ENCODE measurements around the gene STRAP.
A peak's percentile ranks its signal among the peaks of the same experiment; 100 is the strongest.
"Not testable (repeated sequence)": the region's sequence is repeated elsewhere in the genome, so short reads cannot be mapped to it uniquely, and the experiment has no call there.

Gene STRAP

GRCh38 chr12:15856097-15856982, 25.8 kb upstream of the STRAP start:
- H3K4me3 Mint-ChIP-seq, result no peak overlapping the region
- DNase-seq (peak; percentile 41), ATAC-seq (no peak)
- H3K36me3 Mint-ChIP-seq (ENCODE audit: low read depth), result no peaks in the 10 kb centered on the region
- H3K27ac Mint-ChIP-seq, result no peak overlapping the region
- H3K9me3 Mint-ChIP-seq, result no peaks in the 10 kb centered on the region
- H3K27me3 Mint-ChIP-seq, result peaks cover 7% of the 10 kb centered on the region
- no peaks in the 10 kb centered on the region for H3K4me1 Mint-ChIP-seq

DNA sequence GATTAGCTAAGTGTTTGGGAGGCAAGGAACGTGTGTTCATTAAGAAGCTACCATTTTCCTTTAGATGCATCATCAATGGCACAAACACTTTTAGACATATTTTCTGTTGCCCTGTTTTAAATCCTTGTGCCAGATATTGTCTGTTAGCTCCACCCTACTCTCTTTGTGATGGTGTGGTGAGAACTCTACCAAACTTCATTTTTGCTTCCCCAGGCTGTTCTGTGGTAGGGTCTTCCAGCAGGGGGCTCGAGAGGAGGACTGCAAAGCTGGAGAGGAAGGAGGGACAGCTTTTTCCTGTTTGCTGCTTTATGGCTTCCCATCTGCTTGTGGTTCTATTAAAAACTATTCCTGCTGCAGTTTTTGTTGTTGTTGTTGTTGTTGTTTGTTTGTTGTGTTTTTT, 23.8 kb upstream of the STRAP start:
- ATAC-seq, result no peak
- H3K9me3 Mint-ChIP-seq, result no peaks in the 10 kb centered on the region
- no peaks in the 10 kb centered on the region for H3K4me1 Mint-ChIP-seq
- DNase-seq, result no peak
- H3K27ac Mint-ChIP-seq, result no peak overlapping the region
- H3K36me3 Mint-ChIP-seq (ENCODE audit: low read depth), result no peaks in the 10 kb centered on the region
- peaks cover 10% of the 10 kb centered on the region for H3K27me3 Mint-ChIP-seq
- H3K4me3 Mint-ChIP-seq, result no peak overlapping the region

DNA sequence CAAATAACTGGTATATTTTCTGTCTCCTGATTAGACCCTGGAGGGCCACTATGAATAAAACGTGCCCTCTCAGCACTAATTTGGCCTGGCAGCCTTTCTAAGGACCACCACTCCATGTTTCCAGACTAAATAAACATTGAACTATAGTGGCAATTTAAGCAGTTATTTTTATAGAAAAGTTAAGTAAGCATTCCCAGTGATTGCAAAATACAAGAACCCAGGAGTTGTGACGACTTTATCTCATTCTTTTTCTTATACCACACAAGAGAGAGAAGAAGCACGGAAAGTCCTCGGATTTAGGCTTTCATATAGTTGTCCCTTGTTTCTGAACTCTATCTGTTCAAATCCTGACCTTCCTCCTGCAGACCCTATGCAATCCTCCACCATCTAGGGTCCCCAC, 23.1 kb upstream of the STRAP start:
- Mint-ChIP-seq H3K36me3 (ENCODE audit: low read depth) (no peaks in the 10 kb centered on the region), H3K27ac (no peak overlapping the region), H3K4me1 (peaks cover 5% of the 10 kb centered on the region), H3K9me3 (no peaks in the 10 kb centered on the region), H3K27me3 (peaks cover 12% of the 10 kb centered on the region), H3K4me3 (no peak overlapping the region)
- DNase-seq, result no peak
- no peak for ATAC-seq

DNA sequence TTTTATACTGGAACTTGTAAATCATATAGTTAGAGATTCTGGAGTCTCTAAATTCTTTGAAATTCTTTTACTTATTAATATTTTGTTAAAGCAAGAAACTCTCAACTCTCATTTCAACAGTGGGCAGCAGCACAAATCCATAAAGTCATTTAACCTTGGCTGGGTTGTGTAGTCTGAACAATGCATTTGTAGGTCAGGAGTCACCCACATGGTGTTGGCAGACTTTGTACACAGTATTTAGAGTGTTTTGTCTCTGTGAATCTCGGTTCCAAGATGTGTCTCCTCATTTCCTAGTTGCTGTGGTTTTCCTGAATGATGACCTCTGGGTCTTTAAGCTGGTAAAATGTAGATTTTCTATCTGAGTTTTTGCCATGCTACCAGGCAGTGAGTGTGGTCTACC, 20.8 kb upstream of the STRAP start:
- Mint-ChIP-seq H3K9me3 (no peaks in the 10 kb centered on the region), H3K36me3 (ENCODE audit: low read depth) (no peaks in the 10 kb centered on the region), H3K27me3 (peaks cover 12% of the 10 kb centered on the region), H3K4me3 (no peak overlapping the region), H3K4me1 (peaks cover 6% of the 10 kb centered on the region), H3K27ac (no peak overlapping the region)
- no peak for ATAC-seq
- DNase-seq, result no peak

- no peak for ATAC-seq
- Mint-ChIP-seq H3K36me3 (ENCODE audit: low read depth) (no peaks in the 10 kb centered on the region), H3K4me1 (peaks cover 6% of the 10 kb centered on the region)
Measured at GRCh38 chr12:15862840-15863239, 19.3 kb upstream of the STRAP start.

DNA sequence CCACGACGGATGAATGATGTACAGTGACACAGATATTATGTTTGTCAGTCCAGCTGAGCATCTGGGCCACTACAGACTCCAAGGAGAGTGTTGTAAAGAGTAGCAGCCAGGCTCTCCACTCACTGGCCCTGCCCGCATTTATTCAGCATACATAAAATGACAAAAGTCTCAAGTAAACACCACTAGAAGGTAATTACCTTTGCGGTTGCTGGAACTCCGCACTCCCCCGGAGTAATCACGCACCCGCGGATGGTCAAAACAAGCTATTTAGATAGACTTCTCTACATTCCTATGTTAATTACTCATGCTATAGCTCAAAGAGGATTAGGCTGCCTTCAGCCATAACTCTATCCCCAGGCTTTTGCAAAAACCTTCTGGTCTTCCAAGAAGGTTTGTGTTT, 18.8 kb upstream of the STRAP start:
- ATAC-seq (no peak), DNase-seq (no peak)
- Mint-ChIP-seq H3K27ac (no peak overlapping the region), H3K9me3 (no peaks in the 10 kb centered on the region), H3K27me3 (peaks cover 19% of the 10 kb centered on the region), H3K4me3 (no peak overlapping the region), H3K36me3 (ENCODE audit: low read depth) (no peaks in the 10 kb centered on the region), H3K4me1 (peaks cover 6% of the 10 kb centered on the region)

More at GRCh38 chr12:15862840-15863239, 19.3 kb upstream of the STRAP start:
- H3K9me3 Mint-ChIP-seq, result no peaks in the 10 kb centered on the region
- DNase-seq, result no peak
- H3K27ac Mint-ChIP-seq, result no peak overlapping the region
- no peak overlapping the region for H3K4me3 Mint-ChIP-seq
- peaks cover 15% of the 10 kb centered on the region for H3K27me3 Mint-ChIP-seq

- Mint-ChIP-seq H3K27me3 (peaks cover 17% of the 10 kb centered on the region), H3K9me3 (no peaks in the 10 kb centered on the region), H3K36me3 (ENCODE audit: low read depth) (no peaks in the 10 kb centered on the region), H3K4me1 (peaks cover 6% of the 10 kb centered on the region), H3K4me3 (peak overlapping the region; percentile 40), H3K27ac (no peak overlapping the region)
- no peak for ATAC-seq
- DNase-seq, result no peak
Measured at GRCh38 chr12:15863984-15864383, 18.2 kb upstream of the STRAP start.

DNA sequence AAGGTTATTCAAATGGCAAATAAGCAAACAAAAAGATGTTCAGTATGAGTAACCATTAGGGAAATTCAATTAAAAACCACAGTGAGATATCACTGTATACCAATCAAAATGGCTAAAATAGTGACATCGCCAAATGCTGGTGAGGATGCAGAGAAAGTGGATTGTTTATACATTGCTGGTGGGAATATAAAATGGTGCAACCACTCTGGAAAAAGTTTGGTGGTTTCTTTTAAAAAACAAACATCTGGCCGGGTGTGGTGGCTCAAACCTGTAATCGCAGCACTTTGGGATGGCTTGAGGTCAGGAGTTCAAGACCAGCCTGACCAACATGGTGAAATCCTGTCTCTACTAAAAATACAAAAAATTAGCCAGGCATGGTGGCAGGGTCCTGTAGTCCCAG, 14.0 kb upstream of the STRAP start:
- H3K27ac Mint-ChIP-seq, result no peak overlapping the region
- H3K27me3 Mint-ChIP-seq, result peaks cover 12% of the 10 kb centered on the region
- H3K9me3 Mint-ChIP-seq, result peaks cover 5% of the 10 kb centered on the region
- H3K4me1 Mint-ChIP-seq, result peaks cover 6% of the 10 kb centered on the region
- H3K36me3 Mint-ChIP-seq (ENCODE audit: low read depth), result peaks cover 3% of the 10 kb centered on the region
- ATAC-seq (no peak), DNase-seq (no peak)
- H3K4me3 Mint-ChIP-seq, result no peak overlapping the region

GRCh38 chr12:15873556-15873955, 8.6 kb upstream of the STRAP start:
- Mint-ChIP-seq H3K27ac (no peak overlapping the region), H3K4me1 (peaks cover 3% of the 10 kb centered on the region), H3K4me3 (no peak overlapping the region), H3K9me3 (peaks cover 5% of the 10 kb centered on the region), H3K27me3 (peaks cover 6% of the 10 kb centered on the region), H3K36me3 (ENCODE audit: low read depth) (peaks cover 3% of the 10 kb centered on the region)
- DNase-seq, result no peak
- no peak for ATAC-seq

GRCh38 chr12:15874556-15875145, 7.5 kb upstream of the STRAP start:
- not testable (repeated sequence) for H3K9me3 Mint-ChIP-seq; H3K27ac Mint-ChIP-seq; DNase-seq; H3K4me3 Mint-ChIP-seq; H3K4me1 Mint-ChIP-seq; ATAC-seq; H3K27me3 Mint-ChIP-seq; H3K36me3 Mint-ChIP-seq (ENCODE audit: low read depth)

- no peak for DNase-seq
- Mint-ChIP-seq H3K4me3 (no peak overlapping the region), H3K9me3 (no peaks in the 10 kb centered on the region), H3K27ac (no peak overlapping the region), H3K27me3 (peaks cover 6% of the 10 kb centered on the region), H3K4me1 (peaks cover 5% of the 10 kb centered on the region), H3K36me3 (ENCODE audit: low read depth) (no peaks in the 10 kb centered on the region)
- ATAC-seq, result no peak
Measured at GRCh38 chr12:15875863-15876262, 6.3 kb upstream of the STRAP start.

DNA sequence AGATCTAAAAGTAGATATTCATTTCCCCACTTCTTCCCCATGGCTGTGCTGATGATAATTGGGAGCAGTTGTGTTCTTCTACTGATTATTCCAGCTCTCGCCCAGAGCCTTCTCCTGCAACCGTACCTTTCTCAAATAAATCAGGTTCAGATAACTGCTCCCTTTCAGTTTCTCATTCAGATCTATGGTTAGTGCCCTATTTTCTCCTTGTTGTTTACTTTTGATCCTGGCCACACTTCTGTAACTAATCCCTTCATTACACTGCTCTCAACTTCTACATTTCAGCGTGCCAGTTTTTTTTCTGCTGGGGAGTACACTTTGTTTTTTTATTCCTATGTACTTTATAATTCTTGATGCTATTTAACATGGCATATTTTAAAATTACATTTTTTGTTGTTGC, 2.8 kb upstream of the STRAP start:
- Mint-ChIP-seq H3K9me3 (no peaks in the 10 kb centered on the region), H3K27ac (no peak overlapping the region), H3K4me1 (peaks cover 28% of the 10 kb centered on the region), H3K4me3 (no peak overlapping the region), H3K27me3 (no peaks in the 10 kb centered on the region), H3K36me3 (ENCODE audit: low read depth) (peaks cover 16% of the 10 kb centered on the region)
- ATAC-seq (no peak), DNase-seq (no peak)

- no peak for ATAC-seq
- peaks cover 38% of the 10 kb centered on the region for H3K4me1 Mint-ChIP-seq
Measured at GRCh38 chr12:15880721-15881120, 1.5 kb upstream of the STRAP start.

DNA sequence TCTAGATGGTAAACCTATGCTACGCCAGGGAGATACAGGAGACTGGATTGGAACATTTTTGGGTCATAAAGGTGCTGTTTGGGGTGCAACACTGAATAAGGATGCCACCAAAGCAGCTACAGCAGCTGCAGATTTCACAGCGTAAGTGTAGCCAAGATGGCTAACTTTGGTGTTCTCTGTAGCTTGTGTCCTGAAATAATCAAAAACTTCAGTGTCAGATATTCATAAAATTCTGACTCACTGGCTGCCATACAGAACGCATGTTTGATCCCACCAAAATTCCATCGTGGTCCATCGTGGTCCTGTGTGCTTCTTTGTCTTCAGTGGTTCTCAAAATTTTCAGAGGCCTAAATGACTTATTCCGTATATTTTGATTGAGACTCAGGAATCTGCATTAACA, 1.3 kb downstream of the STRAP start:
- Mint-ChIP-seq H3K36me3 (ENCODE audit: low read depth) (peaks cover 50% of the 10 kb centered on the region), H3K27me3 (no peaks in the 10 kb centered on the region), H3K9me3 (no peaks in the 10 kb centered on the region), H3K4me1 (peaks cover 64% of the 10 kb centered on the region), H3K27ac (peak overlapping the region; percentile 95), H3K4me3 (peak overlapping the region; percentile 94)
- ATAC-seq, result no peak
- DNase-seq, result no peak

More at GRCh38 chr12:15880721-15881120, 1.5 kb upstream of the STRAP start:
- Mint-ChIP-seq H3K27me3 (no peaks in the 10 kb centered on the region), H3K36me3 (ENCODE audit: low read depth) (peaks cover 29% of the 10 kb centered on the region), H3K9me3 (no peaks in the 10 kb centered on the region), H3K27ac (peak overlapping the region; percentile 40), H3K4me3 (peak overlapping the region; percentile 35)
- no peak for DNase-seq

DNA sequence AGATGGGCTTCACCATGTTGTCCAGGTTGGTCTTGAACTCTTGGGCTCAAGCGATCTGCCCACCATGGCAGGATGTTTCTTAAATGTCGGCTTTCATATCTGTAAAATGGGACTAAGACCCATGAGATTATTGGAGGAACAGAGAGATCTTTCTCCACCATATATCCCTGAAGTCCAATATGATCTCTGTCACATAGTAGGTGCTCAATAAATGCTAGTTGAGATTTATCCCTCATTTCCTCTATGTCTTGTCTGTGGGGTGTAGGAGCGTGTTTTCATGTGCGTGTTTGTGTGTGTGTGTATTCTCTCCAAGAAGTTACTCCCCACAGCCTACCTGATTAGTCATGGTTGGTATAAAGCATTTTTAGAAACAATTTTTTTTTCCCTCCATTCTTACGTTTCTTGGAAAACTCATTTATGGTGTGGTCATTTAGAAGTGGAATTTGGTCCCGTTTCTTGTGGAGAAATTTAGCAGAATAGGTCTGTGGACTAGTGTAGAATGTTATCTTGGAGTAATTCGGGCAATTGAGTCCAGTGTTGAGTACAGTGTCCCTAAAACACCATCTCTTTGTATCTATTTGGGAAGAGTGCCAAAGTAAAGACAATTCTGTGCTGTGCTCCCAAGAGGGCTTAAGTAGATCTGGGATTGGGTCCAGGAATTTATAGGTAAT, 4.3 kb downstream of the STRAP start:
- ATAC-seq (no peak), DNase-seq (no peak)
- Mint-ChIP-seq H3K27me3 (no peaks in the 10 kb centered on the region), H3K27ac (no peak overlapping the region), H3K9me3 (no peaks in the 10 kb centered on the region), H3K4me3 (no peak overlapping the region), H3K4me1 (peaks cover 63% of the 10 kb centered on the region), H3K36me3 (ENCODE audit: low read depth) (peaks cover 62% of the 10 kb centered on the region)

All from activated naive CD8-positive, alpha-beta T cell treated with anti-CD3 and anti-CD28 coated beads, Interleukin-2, amount 50 U/mL, for 24 hours (primary cell).